ENCODE results near the gene PRKAG2. TPM values are rescaled to one million over a fixed set of nuclear protein-coding genes. Genes with fewer than 3 reads are reported as not detected.
A peak's percentile ranks its signal among the peaks of the same experiment; 100 is the strongest.
"Not testable (repeated sequence)": the region's sequence is repeated elsewhere in the genome, so short reads cannot be mapped to it uniquely, and the experiment has no call there.

Gene PRKAG2
- total RNA-seq, 2 donors from 2014 or later = 22.1 to 35.7 TPM

DNA sequence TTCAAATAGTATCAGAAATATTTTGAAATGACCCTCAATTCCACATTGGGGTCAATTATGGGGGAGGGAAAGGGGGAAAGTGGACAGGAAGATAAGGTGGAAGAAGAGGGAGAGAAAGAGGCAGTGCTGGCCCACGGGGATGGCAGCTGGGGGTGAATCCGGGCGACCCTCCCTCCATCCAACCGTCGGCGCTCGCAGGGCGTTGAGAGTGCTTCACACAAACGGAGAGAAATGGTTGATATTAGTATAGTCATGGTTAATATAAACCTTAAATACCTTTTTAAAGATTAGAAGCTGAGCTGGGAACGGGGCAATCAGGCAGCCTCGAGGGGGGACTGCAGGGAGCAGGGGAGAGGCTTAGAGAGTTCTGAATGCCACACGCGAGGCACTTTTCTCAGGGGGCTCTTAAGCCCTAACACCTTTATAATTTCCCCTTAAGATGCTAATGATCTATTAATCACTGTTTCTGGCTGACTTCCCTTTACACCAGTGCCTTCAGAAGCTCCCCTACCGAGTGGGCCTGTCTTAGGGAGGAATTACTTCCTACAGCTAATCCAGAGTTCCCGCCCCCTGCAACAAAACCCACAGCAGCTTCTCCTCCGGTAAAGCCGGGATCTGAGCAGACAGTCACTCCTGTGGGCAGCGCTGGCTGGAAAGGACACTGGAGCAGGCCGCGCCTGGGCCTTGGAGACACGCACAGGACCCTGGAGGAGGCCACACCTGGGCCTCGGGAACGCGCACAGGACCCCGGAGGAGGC is 39.5 kb downstream of the PRKAG2 start:
- DNase-seq (ENCODE audit: low spot score in 2 of 2) (no peak), ATAC-seq (no peak)
- Mint-ChIP-seq H3K27ac (peak overlapping the region in 1 of 2 donors; percentile 77), H3K9me3 (no peaks in the 10 kb centered on the region), H3K36me3 (no peaks in the 10 kb centered on the region)

DNA sequence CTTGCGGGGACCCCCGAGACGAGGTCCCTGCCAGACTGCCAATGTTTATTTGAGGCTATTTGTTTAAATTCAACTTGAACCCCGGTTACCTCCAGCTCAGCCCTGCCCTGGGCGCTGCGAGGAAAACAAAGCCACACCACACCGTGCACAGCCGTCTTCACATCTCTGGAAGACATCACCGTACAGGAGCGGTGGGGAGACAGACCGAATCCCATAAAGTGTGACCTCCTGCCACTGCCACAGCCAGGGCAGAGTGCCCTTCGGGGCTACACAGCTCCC is 40.0 kb downstream of the PRKAG2 start:
- no peaks in the 10 kb centered on the region for H3K9me3 Mint-ChIP-seq
- DNase-seq (ENCODE audit: low spot score in 2 of 2) (no peak), ATAC-seq (no peak)
- no peak overlapping the region for H3K27ac Mint-ChIP-seq
- H3K36me3 Mint-ChIP-seq = no peaks in the 10 kb centered on the region

DNA sequence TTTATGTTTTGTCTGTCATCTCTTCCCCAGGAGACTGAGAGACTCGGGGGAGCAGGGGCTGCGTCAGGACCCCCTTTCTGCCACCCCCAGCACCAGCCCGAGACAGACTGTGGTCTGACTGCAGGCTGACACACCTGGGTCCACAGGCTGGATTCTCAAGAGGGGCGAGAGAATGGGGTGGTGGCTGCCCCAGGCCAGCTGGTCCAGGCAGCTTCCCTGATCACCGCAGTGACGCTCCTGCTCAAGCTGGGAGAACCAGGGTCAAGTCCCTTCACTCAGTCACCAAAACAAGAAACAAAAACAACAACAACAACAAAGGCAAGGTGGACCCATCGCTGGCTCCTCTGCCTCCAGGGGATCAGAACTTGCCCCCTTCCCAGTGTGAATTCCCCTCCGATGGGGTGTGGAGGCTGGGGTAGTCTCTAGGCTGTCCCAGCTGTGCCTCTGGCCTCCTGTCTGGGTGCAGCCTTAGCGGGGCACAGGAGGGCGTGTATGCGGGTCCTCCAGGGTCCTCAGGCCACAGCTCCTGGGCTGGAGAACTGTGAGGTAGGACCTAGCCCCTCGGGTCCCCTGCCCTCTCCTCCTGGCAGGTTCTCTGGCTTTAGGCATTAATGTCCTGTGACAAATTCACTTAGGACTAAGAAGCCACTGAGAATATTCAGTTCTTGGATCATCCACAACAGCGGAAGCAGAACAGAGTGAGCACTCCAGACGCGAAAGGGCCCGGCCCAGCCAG is 40.6 kb downstream of the PRKAG2 start:
- no peak overlapping the region for H3K27ac Mint-ChIP-seq
- H3K36me3 Mint-ChIP-seq = no peaks in the 10 kb centered on the region
- DNase-seq (ENCODE audit: low spot score in 2 of 2) = no peak
- no peaks in the 10 kb centered on the region for H3K9me3 Mint-ChIP-seq
- ATAC-seq = no peak

DNA sequence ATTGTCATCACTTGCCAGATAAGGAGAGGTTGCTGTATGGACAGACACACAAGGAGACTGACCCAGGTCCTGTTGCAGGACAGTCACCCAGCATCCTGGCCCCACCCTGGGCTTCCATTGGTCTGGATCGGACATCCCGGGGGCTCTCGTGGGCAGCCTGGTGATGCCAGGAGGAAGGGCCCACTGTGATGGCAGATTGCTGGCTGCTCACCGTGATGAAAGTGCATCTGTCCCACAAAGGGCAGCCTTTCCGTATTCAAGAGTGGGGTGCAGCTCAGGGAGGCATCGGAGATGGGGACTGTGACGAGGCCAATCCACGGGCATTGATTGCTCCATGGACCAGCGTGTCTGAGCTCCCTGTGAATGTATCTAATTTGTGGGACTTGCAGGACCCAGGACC is 41.3 kb downstream of the PRKAG2 start:
- H3K9me3 Mint-ChIP-seq = no peaks in the 10 kb centered on the region

DNA sequence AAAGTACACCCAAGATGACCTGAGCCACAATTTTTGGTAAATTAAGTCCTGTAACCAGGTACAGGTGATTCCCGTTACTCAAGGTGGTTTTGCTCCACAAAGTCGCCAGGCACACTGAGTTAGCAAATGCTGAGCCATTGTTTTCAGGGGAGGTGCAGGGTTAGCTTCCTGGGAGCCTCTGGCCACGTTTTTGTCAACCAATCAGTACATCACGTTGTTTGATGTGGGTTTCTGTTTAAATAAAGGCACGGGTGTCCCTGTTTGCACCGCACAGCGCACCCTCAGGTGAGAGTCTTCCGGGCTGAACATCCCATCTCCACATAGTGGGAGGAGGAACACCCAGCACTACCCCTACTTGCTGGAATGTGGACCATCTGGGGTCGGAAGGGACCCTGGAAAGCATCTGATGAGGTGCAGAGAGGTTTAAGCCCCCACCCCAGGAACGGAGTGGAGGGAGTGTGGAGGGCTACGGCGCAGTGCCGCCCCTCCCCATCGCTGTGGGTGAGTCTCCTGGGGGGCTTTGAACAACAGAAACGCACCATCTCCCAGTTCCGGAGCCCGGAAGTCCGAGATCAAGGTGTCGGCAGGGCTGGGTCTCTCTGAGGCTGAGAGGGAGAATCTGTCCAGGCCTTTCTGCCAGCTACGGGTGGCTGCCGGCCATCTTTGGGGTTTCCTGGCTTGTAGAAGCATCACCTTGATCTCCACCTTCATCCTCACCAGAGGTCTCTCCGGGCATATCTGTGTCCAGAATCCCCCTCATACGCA is 42.5 kb downstream of the PRKAG2 start:
- Mint-ChIP-seq H3K27ac (no peak overlapping the region), H3K36me3 (no peaks in the 10 kb centered on the region), H3K9me3 (no peaks in the 10 kb centered on the region)
- ATAC-seq = no peak
- no peak for DNase-seq (ENCODE audit: low spot score in 2 of 2)

More for the DNA sequence above, 41.3 kb downstream of the PRKAG2 start:
- H3K36me3 Mint-ChIP-seq = no peaks in the 10 kb centered on the region
- no peak overlapping the region for H3K27ac Mint-ChIP-seq
- no peak for ATAC-seq
- no peak for DNase-seq (ENCODE audit: low spot score in 2 of 2)

DNA sequence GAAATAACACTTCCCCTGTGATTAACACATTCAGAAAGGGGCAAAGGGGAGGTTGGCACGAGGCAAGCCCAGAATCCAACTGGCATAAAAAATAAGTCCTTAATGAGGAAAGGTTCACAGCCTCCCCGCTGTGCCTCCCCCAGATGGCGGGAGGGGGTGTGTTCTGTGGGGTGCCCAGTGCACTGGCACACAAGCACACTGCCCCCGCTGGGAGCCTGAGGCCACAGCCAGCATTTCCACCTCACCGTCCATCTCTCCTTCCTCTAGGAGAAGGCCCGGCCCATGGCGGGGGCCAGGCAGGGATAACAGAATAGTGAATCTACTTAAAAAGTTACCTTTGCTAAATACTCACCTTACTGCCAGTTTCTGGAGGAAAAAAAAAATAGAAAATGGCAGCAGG is 43.2 kb downstream of the PRKAG2 start:
- no peak overlapping the region for H3K27ac Mint-ChIP-seq

DNA sequence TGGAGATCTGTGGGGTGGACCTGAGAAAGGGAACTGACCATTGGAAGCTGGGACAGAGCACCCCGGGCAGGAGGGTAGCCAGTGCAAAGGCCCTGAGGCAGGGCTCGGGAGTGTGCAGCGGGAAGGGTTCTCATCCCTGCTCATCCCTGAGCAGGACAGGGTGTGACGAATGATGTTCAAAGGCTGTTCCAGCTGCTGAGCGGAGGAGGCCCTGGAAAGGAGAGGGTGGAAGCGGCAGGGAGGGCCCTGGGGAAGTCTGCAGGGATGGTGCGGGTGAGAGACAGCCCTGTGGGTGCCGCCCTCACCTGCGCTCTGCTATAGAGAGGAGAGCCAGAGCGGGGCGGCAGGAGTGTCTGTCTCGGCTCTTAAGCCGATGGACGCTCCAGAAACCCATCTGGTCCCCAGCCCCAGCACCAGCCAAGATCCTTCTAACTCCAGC is 43.7 kb downstream of the PRKAG2 start:
- H3K27ac Mint-ChIP-seq = peak overlapping the region in 1 of 2 donors; percentile 13
- H3K9me3 Mint-ChIP-seq = no peaks in the 10 kb centered on the region
- DNase-seq (ENCODE audit: low spot score in 2 of 2) (no peak), ATAC-seq (no peak)
- no peaks in the 10 kb centered on the region for H3K36me3 Mint-ChIP-seq

More for the DNA sequence above, 43.2 kb downstream of the PRKAG2 start:
- Mint-ChIP-seq H3K9me3 (no peaks in the 10 kb centered on the region), H3K36me3 (no peaks in the 10 kb centered on the region)
- ATAC-seq (no peak), DNase-seq (ENCODE audit: low spot score in 2 of 2) (no peak)

DNA sequence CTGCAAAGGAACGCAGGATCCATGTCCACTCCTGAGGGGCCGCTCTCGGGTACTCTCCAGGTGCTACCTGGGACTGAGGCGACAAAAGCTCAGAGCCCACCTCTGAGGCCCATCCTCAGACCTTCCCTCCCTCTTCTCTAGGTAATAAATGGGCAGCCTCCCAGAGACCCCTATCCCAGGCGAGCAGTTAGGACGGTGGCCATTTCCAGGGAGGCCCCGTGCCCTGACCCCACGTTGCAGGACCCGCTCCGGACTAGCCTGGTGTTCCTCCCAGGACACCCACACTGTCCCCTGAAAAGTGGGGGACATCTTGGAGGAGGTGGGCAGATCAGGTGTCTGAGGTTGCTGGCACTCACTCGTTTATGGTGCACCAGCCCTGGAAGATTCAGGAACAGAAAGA is 44.3 kb downstream of the PRKAG2 start:
- ATAC-seq (no peak), DNase-seq (ENCODE audit: low spot score in 2 of 2) (no peak)
- Mint-ChIP-seq H3K27ac (peak overlapping the region in 1 of 2 donors; percentile 13), H3K36me3 (no peaks in the 10 kb centered on the region), H3K9me3 (no peaks in the 10 kb centered on the region)

DNA sequence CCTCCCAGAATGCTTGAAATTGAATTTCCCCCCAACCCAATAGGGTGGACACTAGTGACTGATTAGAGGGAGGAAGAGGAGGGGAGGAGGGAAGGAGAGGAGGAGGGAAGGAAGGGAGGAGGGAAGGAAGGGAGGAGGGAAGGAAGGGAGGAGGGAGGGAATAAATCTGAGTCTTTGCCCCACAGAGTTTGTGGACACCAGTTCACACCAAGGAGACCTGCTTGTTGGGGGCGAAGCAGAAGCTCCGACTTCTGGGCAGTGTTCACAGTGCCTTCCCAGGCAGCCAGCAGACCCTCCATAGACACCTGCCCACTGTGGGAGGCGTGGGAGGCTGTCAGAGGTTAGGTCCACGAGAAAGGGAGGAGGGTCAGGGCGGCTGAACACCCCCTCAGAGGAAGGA is 44.8 kb downstream of the PRKAG2 start:
- no peaks in the 10 kb centered on the region for H3K36me3 Mint-ChIP-seq
- DNase-seq (ENCODE audit: low spot score in 2 of 2) (no peak), ATAC-seq (no peak)
- H3K27ac Mint-ChIP-seq = no peak overlapping the region
- no peaks in the 10 kb centered on the region for H3K9me3 Mint-ChIP-seq

DNA sequence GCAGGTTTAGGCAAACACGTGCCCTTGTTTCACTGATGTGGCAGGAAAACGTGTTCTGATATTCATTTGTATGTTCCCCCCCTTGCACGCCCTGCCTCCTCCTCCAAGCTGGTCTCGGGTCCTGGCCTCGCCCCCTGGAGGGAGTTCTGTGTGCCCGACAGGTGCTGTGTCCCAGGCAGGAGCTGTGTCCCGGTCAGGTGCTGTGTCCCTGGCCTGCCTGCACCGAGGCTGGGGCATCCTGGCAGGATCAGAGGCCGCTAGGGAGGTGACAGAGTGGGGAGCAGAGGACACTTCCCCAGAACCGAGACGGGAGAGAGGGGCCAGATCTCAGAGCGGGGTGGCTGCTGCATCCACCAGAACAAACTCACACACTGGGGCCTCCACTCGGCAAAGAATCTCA is 45.3 kb downstream of the PRKAG2 start:
- H3K27ac Mint-ChIP-seq = no peak overlapping the region
- no peak for ATAC-seq
- no peaks in the 10 kb centered on the region for H3K36me3 Mint-ChIP-seq
- DNase-seq (ENCODE audit: low spot score in 2 of 2) = no peak
- no peaks in the 10 kb centered on the region for H3K9me3 Mint-ChIP-seq

DNA sequence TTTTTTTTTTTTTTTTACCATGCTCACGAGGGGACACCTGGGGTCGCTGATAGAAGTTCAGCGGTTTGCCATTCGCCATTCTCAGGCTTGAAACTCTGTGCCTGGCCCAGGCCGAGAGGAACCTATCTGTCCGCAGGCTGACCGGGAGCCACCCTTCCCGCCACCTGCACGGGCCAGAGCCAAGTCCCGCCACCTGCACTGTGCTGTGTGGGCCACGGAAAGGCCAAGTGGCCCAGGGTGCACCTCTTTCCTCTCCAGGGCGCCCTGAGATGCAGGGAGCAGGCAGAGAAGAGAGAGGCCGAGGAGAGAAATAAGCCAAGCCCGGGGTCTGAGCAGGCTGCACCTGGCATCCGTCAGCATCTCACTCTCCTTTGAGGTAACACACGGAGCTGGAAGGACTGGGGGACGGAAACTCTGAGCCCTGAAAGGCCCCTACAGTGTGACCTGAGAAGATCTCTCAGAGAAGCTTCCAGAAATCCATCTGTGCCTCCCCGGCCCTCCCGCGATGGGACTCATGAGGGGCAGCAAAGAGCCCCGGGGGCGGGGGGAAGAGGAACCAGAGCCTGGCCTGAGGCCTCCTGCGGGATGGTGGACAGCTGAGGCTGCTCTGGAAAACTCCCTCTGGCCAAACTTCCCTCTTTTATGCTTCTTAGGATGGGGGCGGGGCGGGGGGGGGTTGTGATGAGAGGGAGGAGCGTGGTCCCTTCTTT is 46.6 kb downstream of the PRKAG2 start:
- Mint-ChIP-seq H3K27ac (no peak overlapping the region), H3K36me3 (no peaks in the 10 kb centered on the region), H3K9me3 (no peaks in the 10 kb centered on the region)
- ATAC-seq (no peak), DNase-seq (ENCODE audit: low spot score in 2 of 2) (no peak)

DNA sequence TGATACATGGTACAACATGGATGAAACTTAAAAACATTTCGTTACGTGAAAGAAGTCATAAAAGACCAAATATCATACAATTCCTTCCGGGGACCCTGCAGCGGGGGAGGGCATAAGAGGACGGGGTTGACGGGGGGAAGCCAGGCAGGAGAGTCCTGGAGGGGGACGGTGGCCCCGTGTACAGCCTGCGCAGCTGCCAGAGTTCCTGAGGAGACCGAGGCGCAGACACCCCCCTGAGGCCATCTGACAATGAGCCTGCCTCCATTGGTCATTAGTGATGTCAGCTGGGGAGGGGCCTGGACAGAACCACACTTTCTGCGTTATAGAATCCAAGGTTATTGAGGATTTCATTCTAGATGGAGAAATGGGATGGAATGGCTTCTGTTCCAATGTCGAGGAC is 47.2 kb downstream of the PRKAG2 start:
- no peak overlapping the region for H3K27ac Mint-ChIP-seq
- H3K9me3 Mint-ChIP-seq = no peaks in the 10 kb centered on the region
- H3K36me3 Mint-ChIP-seq = no peaks in the 10 kb centered on the region
- DNase-seq (ENCODE audit: low spot score in 2 of 2) (no peak), ATAC-seq (no peak)

DNA sequence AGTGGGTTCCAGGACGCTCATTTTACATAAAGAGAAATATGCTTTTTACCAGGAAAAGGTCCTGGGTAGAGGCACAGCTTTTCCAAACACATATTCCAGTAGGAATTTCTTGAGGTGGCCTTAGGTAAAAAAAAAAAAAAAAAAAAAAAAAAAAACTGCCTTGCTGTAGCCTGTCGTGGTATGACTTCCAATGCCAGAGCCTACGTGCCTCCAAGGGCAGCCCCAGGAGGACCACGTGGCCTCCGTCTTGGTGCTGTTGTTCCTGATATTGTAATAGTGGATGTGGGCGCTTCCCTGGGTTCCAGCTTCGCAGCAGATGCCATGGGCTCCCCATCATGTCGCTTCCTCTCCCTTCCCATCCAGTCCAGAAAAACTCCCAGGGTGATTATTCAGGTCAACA is 49.3 kb downstream of the PRKAG2 start:
- DNase-seq (ENCODE audit: low spot score in 2 of 2) (no peak), ATAC-seq (no peak)
- Mint-ChIP-seq H3K36me3 (no peaks in the 10 kb centered on the region), H3K9me3 (no peaks in the 10 kb centered on the region), H3K27ac (peak overlapping the region in 1 of 2 donors; percentile 79)

DNA sequence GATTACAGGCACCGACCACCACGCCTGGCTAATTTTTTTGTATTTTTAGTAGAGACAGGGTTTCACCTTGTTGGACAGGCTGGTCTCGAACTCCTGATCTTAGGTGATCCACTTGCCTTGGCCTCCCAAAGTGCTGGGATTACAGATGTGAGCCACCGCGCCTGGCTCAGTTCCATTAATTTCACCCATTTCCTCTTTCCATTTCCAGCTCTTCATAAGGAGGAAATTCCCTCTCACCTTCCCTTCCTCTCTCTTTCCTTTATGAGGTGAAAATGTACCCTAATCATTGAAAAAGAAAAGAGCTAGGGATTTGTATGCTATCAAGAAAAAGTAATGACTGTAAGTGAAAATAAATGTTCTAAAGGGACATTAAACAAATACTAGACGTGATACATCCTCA is 50.6 kb downstream of the PRKAG2 start:
- H3K9me3 Mint-ChIP-seq; H3K36me3 Mint-ChIP-seq; ATAC-seq; DNase-seq (ENCODE audit: low spot score in 2 of 2); H3K27ac Mint-ChIP-seq: not testable (repeated sequence)

DNA sequence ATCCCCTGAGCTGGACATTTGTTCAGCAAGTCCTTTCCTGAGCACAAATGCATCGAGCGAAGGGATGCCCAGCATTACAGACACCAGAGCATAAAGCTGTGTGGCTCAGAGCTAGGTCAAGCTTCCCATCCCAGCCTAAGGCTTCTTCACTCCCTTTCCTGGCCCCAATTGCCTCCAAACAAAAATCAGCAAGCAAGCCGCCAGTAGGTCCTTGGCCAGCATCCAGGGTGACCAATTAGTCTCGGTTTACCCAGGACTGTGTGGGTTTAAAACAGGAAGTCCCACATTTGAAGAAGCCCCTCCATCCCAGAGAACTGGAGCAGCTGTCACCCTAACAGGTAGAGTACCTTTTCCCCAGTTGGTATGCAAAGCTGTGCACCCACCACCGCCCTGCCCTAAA is 51.2 kb downstream of the PRKAG2 start:
- Mint-ChIP-seq H3K9me3 (no peaks in the 10 kb centered on the region), H3K27ac (no peak overlapping the region), H3K36me3 (no peaks in the 10 kb centered on the region)
- no peak for ATAC-seq
- DNase-seq (ENCODE audit: low spot score in 2 of 2) = no peak

DNA sequence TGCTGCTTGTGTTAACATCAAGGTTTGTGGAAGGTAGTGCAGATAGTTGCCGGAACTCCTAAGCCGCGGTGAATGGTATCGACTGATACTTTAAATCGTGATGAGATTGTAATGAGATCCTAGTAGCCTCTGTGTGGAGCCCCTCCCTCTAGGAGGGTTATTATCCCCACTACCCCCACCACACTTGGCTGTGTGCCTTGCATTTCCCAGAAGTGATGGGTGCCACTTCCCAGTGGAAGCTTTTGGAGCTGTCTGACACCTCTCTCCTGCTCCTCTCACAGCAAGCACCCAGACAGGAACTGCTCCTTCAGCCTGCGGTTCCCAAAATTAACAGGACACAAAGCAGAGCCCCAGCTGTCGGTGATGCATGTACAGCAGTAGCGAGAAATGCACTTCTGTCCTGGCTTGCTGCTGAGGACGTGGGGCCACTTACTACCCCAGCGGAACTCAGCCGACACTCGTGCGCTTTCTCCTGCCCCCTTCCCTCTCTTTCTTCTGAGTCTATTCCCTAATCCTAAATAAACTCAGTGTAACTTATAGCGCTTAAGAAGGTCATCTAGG is 52.5 kb downstream of the PRKAG2 start:
- H3K27ac Mint-ChIP-seq = peak overlapping the region in 1 of 2 donors; percentile 29
- ATAC-seq = no peak

More for the DNA sequence above, 52.5 kb downstream of the PRKAG2 start:
- DNase-seq (ENCODE audit: low spot score in 2 of 2) = no peak
- Mint-ChIP-seq H3K9me3 (no peaks in the 10 kb centered on the region), H3K36me3 (no peaks in the 10 kb centered on the region)

Measured in activated naive CD4-positive, alpha-beta T cell treated with anti-CD3 and anti-CD28 coated beads, Interleukin-2, amount 50 U/mL, for 72 hours (primary cell).